Mesenchymal stem cell (in vitro differentiated cells and primary cell): ENCODE data around the gene IMMP2L.

Experiments used
- DNase-seq: peaks from one replicate; pipeline ENCODE4 v3.0.0-alpha.2; 2013
- H2AFZ ChIP-seq: one replicate; pipeline ENCODE4 v1.6.1; 2013; ENCODE audit warnings: low read depth, mild to moderate bottlenecking, control low read depth, inconsistent platforms, low read length, moderate library complexity
- H2AK5ac ChIP-seq: 2 replicates; pipeline ENCODE4 v1.6.1; 2013; ENCODE audit warnings: low read length, moderate library complexity, mild to moderate bottlenecking, inconsistent platforms; ENCODE audit not compliant: severe bottlenecking
- H2BK120ac ChIP-seq: one replicate; pipeline ENCODE4 v1.6.1; 2013; ENCODE audit warnings: low read depth, mild to moderate bottlenecking, inconsistent platforms, low read length, moderate library complexity
- H2BK12ac ChIP-seq, 2 experiments: one replicate each; pipeline ENCODE4 v1.6.1; 2013; ENCODE audit warnings: inconsistent platforms in 2 of 2, low read length in 2 of 2, mild to moderate bottlenecking in 2 of 2, moderate library complexity in 2 of 2, control low read depth in 1 of 2
- H2BK15ac ChIP-seq: one replicate; pipeline ENCODE4 v1.6.1; 2013; ENCODE audit warnings: mild to moderate bottlenecking, low read depth, inconsistent platforms; ENCODE audit not compliant: poor library complexity, severe bottlenecking
- H2BK5ac ChIP-seq: 2 replicates; pipeline ENCODE4 v1.6.1; 2013; ENCODE audit warnings: low read depth, mild to moderate bottlenecking, low read length, control low read depth, inconsistent platforms; ENCODE audit not compliant: poor library complexity, severe bottlenecking
- H3K14ac ChIP-seq, 2 experiments: one replicate each; pipeline ENCODE4 v1.6.1; 2013; ENCODE audit warnings: inconsistent platforms in 2 of 2, low read length in 2 of 2, control low read depth in 1 of 2, mild to moderate bottlenecking in 1 of 2, moderate library complexity in 1 of 2
- H3K18ac ChIP-seq, 2 experiments: one replicate each; pipeline ENCODE4 v1.6.1; 2013; ENCODE audit warnings: inconsistent platforms in 2 of 2, low read length in 2 of 2, control low read depth in 1 of 2, low read depth in 1 of 2, mild to moderate bottlenecking in 1 of 2
- H3K23ac ChIP-seq, 2 experiments: one replicate each; pipeline ENCODE4 v1.6.1; 2013; ENCODE audit warnings: inconsistent platforms in 2 of 2, low read length in 2 of 2, mild to moderate bottlenecking in 2 of 2, moderate library complexity in 2 of 2, control low read depth in 1 of 2
- H3K27ac ChIP-seq: 2 replicates; pipeline ENCODE4 v1.5.1; 2013; ENCODE audit warnings: mild to moderate bottlenecking, moderate library complexity, low read length, control low read depth, inconsistent platforms; ENCODE audit not compliant: poor library complexity, severe bottlenecking
- H3K27me3 ChIP-seq, 2 experiments: 2 replicates each; pipeline versions ENCODE4 v1.6.1 to v1.7.0; 2013; ENCODE audit warnings: low read length in 2 of 2, mild to moderate bottlenecking in 2 of 2, moderate library complexity in 2 of 2, control low read depth in 1 of 2, inconsistent platforms in 1 of 2; ENCODE audit not compliant: control insufficient read depth in 1 of 2, insufficient read depth in 1 of 2
- H3K36me3 ChIP-seq, 2 experiments: 2 replicates each; pipeline versions ENCODE4 v1.6.1 to v1.7.0; 2013; ENCODE audit warnings: low read length in 2 of 2, control low read depth in 1 of 2, inconsistent platforms in 1 of 2, low read depth in 1 of 2, mild to moderate bottlenecking in 1 of 2; ENCODE audit not compliant: insufficient read depth in 2 of 2, control insufficient read depth in 1 of 2
- H3K4ac ChIP-seq, 2 experiments: one replicate each; pipeline ENCODE4 v1.6.1; 2013; ENCODE audit warnings: inconsistent platforms in 2 of 2, low read length in 2 of 2, mild to moderate bottlenecking in 2 of 2, moderate library complexity in 2 of 2, control low read depth in 1 of 2, low read depth in 1 of 2
- H3K4me1 ChIP-seq: 2 replicates; pipeline ENCODE4 v1.6.1; 2013; ENCODE audit warnings: low read depth, low read length, control low read depth; ENCODE audit not compliant: control insufficient read depth, insufficient read depth
- H3K4me2 ChIP-seq: 2 replicates; pipeline ENCODE4 v1.6.1; 2013; ENCODE audit warnings: low read length, mild to moderate bottlenecking, inconsistent platforms; ENCODE audit not compliant: poor library complexity, severe bottlenecking
- H3K4me3 ChIP-seq, 2 experiments: 2 replicates each; pipeline versions ENCODE4 v1.5.1 to v1.7.0; 2013; ENCODE audit warnings: low read length in 2 of 2, mild to moderate bottlenecking in 2 of 2, control low read depth in 1 of 2, low read depth in 1 of 2; ENCODE audit not compliant: insufficient read depth in 1 of 2
- H3K79me1 ChIP-seq: replicated peaks from 2 replicates; pipeline ENCODE4 v1.6.1; 2013; ENCODE audit warnings: mild to moderate bottlenecking, control low read depth, low read length, inconsistent platforms; ENCODE audit not compliant: poor library complexity, severe bottlenecking
- H3K9ac ChIP-seq: 2 replicates; pipeline ENCODE4 v1.7.0; 2013; ENCODE audit warnings: mild to moderate bottlenecking, low read length, moderate library complexity
- H3K9me3 ChIP-seq: 2 replicates; pipeline ENCODE4 v1.7.0; 2013; ENCODE audit warnings: mild to moderate bottlenecking, low read length; ENCODE audit not compliant: control insufficient read depth
- H4K8ac ChIP-seq: one replicate; pipeline ENCODE4 v1.6.1; 2013; ENCODE audit warnings: inconsistent platforms, mild to moderate bottlenecking, low read length, moderate library complexity
- H4K91ac ChIP-seq: one replicate; pipeline ENCODE4 v1.6.1; 2013; ENCODE audit warnings: mild to moderate bottlenecking, low read length, inconsistent platforms
- WGBS: methylation state at CpG from one replicate; pipeline ENCODE4 v1.1.7; 2013; ENCODE audit warnings: mixed read lengths; 5-methylcytosine and 5-hydroxymethylcytosine counted together

The IMMP2L gene

DNA sequence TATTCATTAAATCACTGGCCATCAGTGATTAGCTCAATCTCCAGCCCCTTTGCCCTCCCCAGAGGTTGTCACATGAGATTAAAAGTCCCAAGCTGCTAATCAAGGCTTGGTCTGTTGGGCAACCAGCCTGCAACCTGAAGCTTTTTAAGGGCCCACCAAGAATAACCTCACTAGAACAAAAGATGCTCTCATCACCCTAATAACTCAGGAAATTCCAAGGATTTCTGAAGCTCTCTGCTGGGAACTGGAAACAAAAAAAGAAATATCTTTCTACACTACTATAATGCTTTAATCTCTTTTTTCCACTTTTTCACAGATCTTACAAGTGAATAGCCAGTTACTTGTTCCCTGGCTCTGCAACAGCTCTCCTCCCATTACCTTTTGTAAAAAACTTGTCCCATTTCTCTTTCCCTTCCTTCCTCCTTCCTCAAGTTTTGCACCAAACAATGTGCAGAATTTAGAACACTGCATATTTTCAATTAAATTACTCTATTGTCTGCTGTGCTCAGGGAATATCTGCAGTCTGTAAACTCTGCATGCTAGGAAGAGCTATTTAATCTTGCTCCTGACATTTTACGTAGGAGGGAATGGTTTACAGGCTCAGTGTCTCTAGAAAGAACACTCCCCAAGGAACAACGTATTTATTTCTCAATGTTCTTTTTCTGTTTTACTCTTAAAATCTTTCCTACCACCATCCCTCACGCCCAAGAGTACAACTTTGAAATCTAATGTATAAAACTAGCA lies 169.1 kb downstream of the IMMP2L start:
- H2BK120ac ChIP-seq = no peak overlapping the region
- no peak overlapping the region for H2BK12ac ChIP-seq
- no peak overlapping the region for H4K8ac ChIP-seq
- no peak overlapping the region for H3K18ac ChIP-seq
- peak overlapping the region; percentile 72 for H3K9ac ChIP-seq
- no peak overlapping the region for H2BK5ac ChIP-seq
- no peak overlapping the region for H4K91ac ChIP-seq
- WGBS = 9% methylated on average over 2 of the region's 3 CpGs
- H3K14ac ChIP-seq = no peak overlapping the region
- H3K27ac ChIP-seq = peak overlapping the region; percentile 23
- H3K23ac ChIP-seq = no peak overlapping the region
- no peak overlapping the region for H3K4me2 ChIP-seq
- no peaks in the 10 kb centered on the region for H3K9me3 ChIP-seq
- no peaks in the 10 kb centered on the region for H3K79me1 ChIP-seq
- H2AFZ ChIP-seq = no peak overlapping the region
- H2BK15ac ChIP-seq = no peak overlapping the region
- no peaks in the 10 kb centered on the region for H3K4me1 ChIP-seq
- H3K4ac ChIP-seq = no peak overlapping the region
- H3K4me3 ChIP-seq = peak overlapping the region in 1 of 2 experiments; percentile 45
- no peak overlapping the region for H2AK5ac ChIP-seq
- peak; percentile 12 for DNase-seq
- H3K27me3 ChIP-seq = no peaks in the 10 kb centered on the region
- no peaks in the 10 kb centered on the region for H3K36me3 ChIP-seq

GRCh38 chr7:111392294-111392693 lies 170.0 kb downstream of the IMMP2L start:
- Histone ChIP-seq H2BK15ac (no peak overlapping the region), H2BK5ac (no peak overlapping the region), H2BK120ac (no peak overlapping the region), H3K36me3 (no peaks in the 10 kb centered on the region), H3K79me1 (no peaks in the 10 kb centered on the region), H3K27ac (no peak overlapping the region), H2BK12ac (no peak overlapping the region), H3K9me3 (no peaks in the 10 kb centered on the region), H2AK5ac (no peak overlapping the region), H4K8ac (no peak overlapping the region), H3K27me3 (no peaks in the 10 kb centered on the region), H3K23ac (no peak overlapping the region), H3K4me2 (no peak overlapping the region), H3K9ac (no peak overlapping the region), H3K18ac (no peak overlapping the region), H3K14ac (no peak overlapping the region), H4K91ac (no peak overlapping the region), H3K4me1 (no peaks in the 10 kb centered on the region), H3K4ac (no peak overlapping the region), H2AFZ (no peak overlapping the region), H3K4me3 (no peak overlapping the region)
- WGBS = 23% methylated on average over 1 of the region's 1 CpG
- no peak for DNase-seq

GRCh38 chr7:111390000-111390399 lies 172.3 kb downstream of the IMMP2L start:
- no peak overlapping the region for H2BK15ac ChIP-seq
- no peaks in the 10 kb centered on the region for H3K36me3 ChIP-seq
- 92% methylated on average over 4 of the region's 4 CpGs for WGBS
- H3K4me2 ChIP-seq = no peak overlapping the region
- H2BK5ac ChIP-seq = no peak overlapping the region
- no peaks in the 10 kb centered on the region for H3K79me1 ChIP-seq
- H4K91ac ChIP-seq = no peak overlapping the region
- H3K4me1 ChIP-seq = no peaks in the 10 kb centered on the region
- no peak overlapping the region for H3K27ac ChIP-seq
- H2AK5ac ChIP-seq = no peak overlapping the region
- H2AFZ ChIP-seq = no peak overlapping the region
- no peaks in the 10 kb centered on the region for H3K27me3 ChIP-seq
- DNase-seq = no peak
- peak overlapping the region in 1 of 2 experiments; percentile 10 for H2BK12ac ChIP-seq
- H3K4ac ChIP-seq = no peak overlapping the region
- H3K14ac ChIP-seq = peak overlapping the region in 1 of 2 experiments; percentile 11
- H3K23ac ChIP-seq = no peak overlapping the region
- no peak overlapping the region for H3K4me3 ChIP-seq
- H3K9me3 ChIP-seq = no peaks in the 10 kb centered on the region
- no peak overlapping the region for H3K18ac ChIP-seq
- H4K8ac ChIP-seq = no peak overlapping the region
- no peak overlapping the region for H2BK120ac ChIP-seq
- no peak overlapping the region for H3K9ac ChIP-seq

- H3K4me1 ChIP-seq = no peaks in the 10 kb centered on the region
- no peak overlapping the region for H2AFZ ChIP-seq
- WGBS = 93% methylated on average over 2 of the region's 2 CpGs
- no peak overlapping the region for H3K4me3 ChIP-seq
- H3K27me3 ChIP-seq = no peaks in the 10 kb centered on the region
- no peak overlapping the region for H2AK5ac ChIP-seq
- H4K91ac ChIP-seq = no peak overlapping the region
- no peak overlapping the region for H3K23ac ChIP-seq
- no peaks in the 10 kb centered on the region for H3K9me3 ChIP-seq
- H2BK120ac ChIP-seq = no peak overlapping the region
- H2BK12ac ChIP-seq = no peak overlapping the region
- H2BK5ac ChIP-seq = no peak overlapping the region
- no peak overlapping the region for H2BK15ac ChIP-seq
- no peak overlapping the region for H3K9ac ChIP-seq
- no peak overlapping the region for H3K4me2 ChIP-seq
- H3K4ac ChIP-seq = no peak overlapping the region
- no peak overlapping the region for H4K8ac ChIP-seq
- H3K36me3 ChIP-seq = no peaks in the 10 kb centered on the region
- H3K14ac ChIP-seq = no peak overlapping the region
- H3K18ac ChIP-seq = no peak overlapping the region
- no peak overlapping the region for H3K27ac ChIP-seq
- H3K79me1 ChIP-seq = no peaks in the 10 kb centered on the region
- DNase-seq = no peak
Measured at GRCh38 chr7:111388912-111389311, 173.4 kb downstream of the IMMP2L start.
